NCI-H2227 (cell line): ENCODE results near the gene ITGA4.

ENCODE experiments used
- DNase-seq: peaks from one replicate; lab custom pipeline; 2025; ENCODE audit not compliant: unreplicated experiment; lab: John Stamatoyannopoulos, UW

ITGA4 gene

GRCh38 chr2:181499231-181499630 is 42.0 kb downstream of the ITGA4 start:
- no peak for DNase-seq

- DNase-seq = no peak
Measured at GRCh38 chr2:181500201-181500600, 43.0 kb downstream of the ITGA4 start.

- no peak for DNase-seq
Measured at GRCh38 chr2:181515719-181516118, 58.5 kb downstream of the ITGA4 start.

GRCh38 chr2:181516992-181517391 is 59.8 kb downstream of the ITGA4 start:
- no peak for DNase-seq

GRCh38 chr2:181517685-181518301 is 60.6 kb downstream of the ITGA4 start:
- DNase-seq = no peak

- no peak for DNase-seq
Measured at GRCh38 chr2:181520253-181520652, 63.1 kb downstream of the ITGA4 start.

GRCh38 chr2:181523756-181524155 is 66.6 kb downstream of the ITGA4 start:
- DNase-seq = no peak

- DNase-seq = no peak
Measured at GRCh38 chr2:181526014-181526413, 68.8 kb downstream of the ITGA4 start.

GRCh38 chr2:181527058-181527457 is 69.9 kb downstream of the ITGA4 start:
- no peak for DNase-seq

GRCh38 chr2:181528441-181528840 is 71.3 kb downstream of the ITGA4 start:
- DNase-seq = no peak

- DNase-seq = no peak
Measured at GRCh38 chr2:181536730-181537129, 79.5 kb downstream of the ITGA4 start.

GRCh38 chr2:181540421-181540820 is 83.2 kb downstream of the ITGA4 start:
- no peak for DNase-seq

GRCh38 chr2:181542170-181542569 is 85.0 kb downstream of the ITGA4 start:
- no peak for DNase-seq

- no peak for DNase-seq
Measured at GRCh38 chr2:181546086-181546485, 88.9 kb downstream of the ITGA4 start.

- DNase-seq = no peak
Measured at GRCh38 chr2:181552808-181553207, 95.6 kb downstream of the ITGA4 start.

- DNase-seq = no peak
Measured at GRCh38 chr2:181553244-181553643, 96.1 kb downstream of the ITGA4 start.

GRCh38 chr2:181554061-181554830 is 97.1 kb downstream of the ITGA4 start:
- DNase-seq = peak; percentile 58

- DNase-seq = no peak
Measured at GRCh38 chr2:181558371-181558770, 101.2 kb downstream of the ITGA4 start.

GRCh38 chr2:181563101-181563692 is 106.0 kb downstream of the ITGA4 start:
- no peak for DNase-seq

- DNase-seq = no peak
Measured at GRCh38 chr2:181566334-181567032, 109.3 kb downstream of the ITGA4 start.

GRCh38 chr2:181570059-181570458 is 112.9 kb downstream of the ITGA4 start:
- DNase-seq = no peak
